ENCODE measurements around the gene ATPAF1. TPM values are rescaled to one million over a fixed set of nuclear protein-coding genes. Genes with fewer than 3 reads are reported as not detected.

ATPAF1 gene
- total RNA-seq, 1 donor from 2014 or later: 24.5 TPM

- CTCF ChIA-PET: no interaction called here
- ATAC-seq (ENCODE audit: low read depth) (no peak), DNase-seq (no peak)
- POLR2A ChIA-PET: no interaction called here
- Mint-ChIP-seq H3K4me3 (no peak overlapping the region), H3K36me3 (ENCODE audit: low read depth) (peaks cover 10% of the 10 kb centered on the region), H3K27ac (no peak overlapping the region), H3K4me1 (peaks cover 38% of the 10 kb centered on the region), H3K9me3 (no peaks in the 10 kb centered on the region), H3K27me3 (no peaks in the 10 kb centered on the region)
- no peak for TF ChIP-seq CTCF (IDR thresholded peaks at IDR 0.05)
- intact Hi-C loops (cut with micrococcal nuclease): no loop called here
Measured at GRCh38 chr1:46599059-46599970, 68.8 kb downstream of the ATPAF1 start.

- Mint-ChIP-seq H3K27ac (no peak overlapping the region), H3K36me3 (ENCODE audit: low read depth) (peaks cover 26% of the 10 kb centered on the region), H3K4me1 (peaks cover 26% of the 10 kb centered on the region), H3K9me3 (no peaks in the 10 kb centered on the region), H3K4me3 (no peak overlapping the region), H3K27me3 (no peaks in the 10 kb centered on the region)
- ATAC-seq (ENCODE audit: low read depth) (no peak), DNase-seq (no peak)
- ChIA-PET POLR2A (no interaction called here), CTCF (no interaction called here)
- TF ChIP-seq CTCF (IDR thresholded peaks at IDR 0.05): no peak
- intact Hi-C loops (cut with micrococcal nuclease): no loop called here
Measured at GRCh38 chr1:46596846-46597245, 71.3 kb downstream of the ATPAF1 start.

GRCh38 chr1:46596036-46596435, 72.1 kb downstream of the ATPAF1 start:
- DNase-seq (no peak), ATAC-seq (ENCODE audit: low read depth) (no peak)
- ChIA-PET POLR2A (no interaction called here), CTCF (no interaction called here)
- Mint-ChIP-seq H3K4me3 (no peak overlapping the region), H3K36me3 (ENCODE audit: low read depth) (peaks cover 34% of the 10 kb centered on the region), H3K27ac (no peak overlapping the region), H3K27me3 (no peaks in the 10 kb centered on the region), H3K4me1 (peaks cover 24% of the 10 kb centered on the region), H3K9me3 (no peaks in the 10 kb centered on the region)
- intact Hi-C loops (cut with micrococcal nuclease): no loop called here
- no peak for TF ChIP-seq CTCF (IDR thresholded peaks at IDR 0.05)

- intact Hi-C loops (cut with micrococcal nuclease): no loop called here
- POLR2A ChIA-PET: interaction anchor here (0.8 kb wide), 1 partner anchor 9 kb away, joined by 4 read pairs; the partner anchor contains the start of gene MKNK1
- CTCF ChIA-PET: no interaction called here
- Mint-ChIP-seq H3K27ac (no peak overlapping the region), H3K27me3 (no peaks in the 10 kb centered on the region), H3K4me1 (peaks cover 24% of the 10 kb centered on the region), H3K36me3 (ENCODE audit: low read depth) (peaks cover 44% of the 10 kb centered on the region), H3K9me3 (no peaks in the 10 kb centered on the region), H3K4me3 (no peak overlapping the region)
- no peak for DNase-seq
- TF ChIP-seq CTCF (IDR thresholded peaks at IDR 0.05): no peak
- no peak for ATAC-seq (ENCODE audit: low read depth)
Measured at GRCh38 chr1:46595127-46595526, 73.0 kb downstream of the ATPAF1 start.

GRCh38 chr1:46594063-46594462, 74.1 kb downstream of the ATPAF1 start:
- H3K27ac Mint-ChIP-seq: no peak overlapping the region
- no peak overlapping the region for H3K4me3 Mint-ChIP-seq
- TF ChIP-seq CTCF (IDR thresholded peaks at IDR 0.05): no peak
- H3K9me3 Mint-ChIP-seq: no peaks in the 10 kb centered on the region
- intact Hi-C loops (cut with micrococcal nuclease): no loop called here
- ATAC-seq (ENCODE audit: low read depth): no peak
- ChIA-PET POLR2A (interaction anchor here (0.7 kb wide), 1 partner anchor 362 kb away, joined by 4 read pairs; no protein-coding TSS in a partner anchor), CTCF (no interaction called here)
- H3K4me1 Mint-ChIP-seq: peaks cover 22% of the 10 kb centered on the region
- H3K36me3 Mint-ChIP-seq (ENCODE audit: low read depth): peaks cover 54% of the 10 kb centered on the region
- DNase-seq: no peak
- H3K27me3 Mint-ChIP-seq: no peaks in the 10 kb centered on the region

Measured in activated B cell treated with CpG ODN at 0.5 μM for 24 hours (primary cell).